GM12872 (cell line): ENCODE results near the gene CCL2.

Source experiments
- TF ChIP-seq, protein P1 (sequence below): IDR thresholded peaks from 3 replicates; pipeline ENCODE4 v1.5.1; 2011; ENCODE audit warnings: low read depth, mild to moderate bottlenecking, low read length, moderate library complexity; ENCODE audit not compliant: insufficient read depth

CCL2 gene

DNA sequence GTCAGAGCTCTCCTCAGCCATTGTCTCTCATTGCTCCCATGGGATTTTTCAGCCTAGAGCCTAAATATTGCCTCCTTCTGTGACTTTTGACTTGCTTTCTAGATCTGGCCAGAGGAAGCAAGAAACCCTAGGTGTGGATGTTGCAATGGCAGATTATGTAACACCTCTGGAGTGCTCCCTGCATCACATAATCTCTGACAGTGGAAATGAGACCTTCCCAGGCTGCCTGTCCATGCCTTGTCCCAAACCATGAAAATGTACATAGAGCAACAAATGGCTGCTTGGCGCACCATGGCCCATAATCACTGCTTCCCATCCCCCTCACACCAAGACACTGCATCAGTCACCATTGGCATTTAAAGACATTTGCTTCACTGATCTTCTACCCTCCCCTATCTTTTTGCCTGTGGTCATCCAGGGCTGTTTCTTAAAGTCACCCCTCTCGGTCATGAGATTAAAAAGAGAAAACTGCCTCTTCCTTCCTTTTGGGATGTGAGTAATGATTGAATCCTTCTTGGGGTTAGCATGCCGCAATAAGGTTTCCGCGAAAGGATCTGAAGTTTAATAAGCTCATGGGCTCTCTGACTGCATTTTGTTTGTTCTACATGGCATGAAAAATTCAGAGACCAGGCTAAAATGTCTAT, 34.2 kb upstream of the CCL2 start:
- TF ChIP-seq, protein P1, sequence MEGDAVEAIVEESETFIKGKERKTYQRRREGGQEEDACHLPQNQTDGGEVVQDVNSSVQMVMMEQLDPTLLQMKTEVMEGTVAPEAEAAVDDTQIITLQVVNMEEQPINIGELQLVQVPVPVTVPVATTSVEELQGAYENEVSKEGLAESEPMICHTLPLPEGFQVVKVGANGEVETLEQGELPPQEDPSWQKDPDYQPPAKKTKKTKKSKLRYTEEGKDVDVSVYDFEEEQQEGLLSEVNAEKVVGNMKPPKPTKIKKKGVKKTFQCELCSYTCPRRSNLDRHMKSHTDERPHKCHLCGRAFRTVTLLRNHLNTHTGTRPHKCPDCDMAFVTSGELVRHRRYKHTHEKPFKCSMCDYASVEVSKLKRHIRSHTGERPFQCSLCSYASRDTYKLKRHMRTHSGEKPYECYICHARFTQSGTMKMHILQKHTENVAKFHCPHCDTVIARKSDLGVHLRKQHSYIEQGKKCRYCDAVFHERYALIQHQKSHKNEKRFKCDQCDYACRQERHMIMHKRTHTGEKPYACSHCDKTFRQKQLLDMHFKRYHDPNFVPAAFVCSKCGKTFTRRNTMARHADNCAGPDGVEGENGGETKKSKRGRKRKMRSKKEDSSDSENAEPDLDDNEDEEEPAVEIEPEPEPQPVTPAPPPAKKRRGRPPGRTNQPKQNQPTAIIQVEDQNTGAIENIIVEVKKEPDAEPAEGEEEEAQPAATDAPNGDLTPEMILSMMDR: no peak

DNA sequence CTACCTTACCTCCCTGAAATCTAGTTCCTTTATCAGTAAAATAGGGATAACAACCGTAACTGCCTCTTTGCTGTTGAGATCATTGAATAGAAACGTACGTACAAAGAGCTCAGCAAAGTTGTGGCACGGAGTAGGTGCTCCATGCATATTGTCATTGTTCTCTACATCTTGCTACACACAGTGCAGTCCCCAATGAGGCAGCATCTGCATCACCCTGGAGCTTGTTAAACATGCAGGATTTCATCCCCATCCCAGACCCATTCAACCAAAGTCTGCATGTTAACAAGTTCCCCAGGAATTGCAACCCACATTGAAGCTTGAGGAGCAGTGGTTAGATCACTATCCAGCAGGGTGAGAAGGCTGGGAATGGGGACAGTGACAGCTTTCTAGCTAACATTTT, 33.7 kb upstream of the CCL2 start:
- TF ChIP-seq, protein P1: no peak

DNA sequence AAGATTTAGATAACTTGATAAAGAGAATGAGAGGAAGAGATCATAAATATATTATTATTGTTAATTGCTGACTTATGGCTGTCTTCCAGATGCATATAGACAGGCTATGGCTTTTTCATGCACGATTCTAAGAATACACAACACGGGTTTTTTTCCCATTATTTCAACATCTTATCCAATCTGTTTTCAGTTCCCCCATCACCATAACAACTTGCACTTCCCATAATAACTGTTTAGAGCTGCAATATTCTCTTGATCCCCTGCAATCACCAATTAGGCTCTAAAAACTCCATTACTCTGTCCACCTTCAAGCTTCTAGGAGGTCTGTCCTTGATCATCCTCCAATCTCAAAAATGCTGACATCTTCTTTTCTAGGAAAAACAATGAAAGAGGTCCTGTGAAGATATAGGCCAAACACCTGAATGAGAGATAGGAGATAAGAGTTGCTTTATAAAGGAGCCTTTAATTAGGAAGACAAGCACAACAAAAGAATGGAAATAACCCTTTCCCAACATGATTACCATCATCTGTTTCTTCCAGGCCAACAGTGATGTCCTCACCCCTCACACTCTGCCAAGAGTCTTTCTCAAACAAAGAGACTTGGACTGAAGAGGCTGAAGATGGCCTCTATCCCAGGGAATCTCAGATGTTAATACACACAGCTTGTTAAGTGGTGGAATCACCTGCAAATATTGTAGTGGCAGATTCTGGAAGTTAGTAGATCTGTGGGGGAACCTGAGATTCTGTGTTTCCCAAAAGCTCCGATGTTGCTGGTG, 32.2 kb upstream of the CCL2 start:
- TF ChIP-seq, protein P1: no peak

DNA sequence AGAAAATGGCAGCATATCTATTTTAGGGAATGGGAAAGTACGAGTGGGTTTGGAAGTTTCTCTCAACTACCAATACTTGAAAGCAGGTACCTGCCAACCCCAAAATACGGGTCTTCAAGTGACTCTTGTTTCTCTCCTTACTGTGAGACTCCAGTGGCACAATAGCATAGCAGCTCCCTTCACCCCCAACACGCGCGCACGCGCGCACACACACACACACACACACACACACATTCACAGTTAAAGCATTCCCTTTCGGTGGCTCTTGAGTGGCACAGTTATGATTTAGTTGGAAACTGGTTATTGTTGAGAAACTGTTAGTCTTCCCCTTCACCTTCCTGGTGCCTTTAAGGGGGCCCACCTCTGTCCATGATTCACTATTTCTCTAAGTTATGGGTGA, 30.0 kb upstream of the CCL2 start:
- TF ChIP-seq, protein P1: no peak

DNA sequence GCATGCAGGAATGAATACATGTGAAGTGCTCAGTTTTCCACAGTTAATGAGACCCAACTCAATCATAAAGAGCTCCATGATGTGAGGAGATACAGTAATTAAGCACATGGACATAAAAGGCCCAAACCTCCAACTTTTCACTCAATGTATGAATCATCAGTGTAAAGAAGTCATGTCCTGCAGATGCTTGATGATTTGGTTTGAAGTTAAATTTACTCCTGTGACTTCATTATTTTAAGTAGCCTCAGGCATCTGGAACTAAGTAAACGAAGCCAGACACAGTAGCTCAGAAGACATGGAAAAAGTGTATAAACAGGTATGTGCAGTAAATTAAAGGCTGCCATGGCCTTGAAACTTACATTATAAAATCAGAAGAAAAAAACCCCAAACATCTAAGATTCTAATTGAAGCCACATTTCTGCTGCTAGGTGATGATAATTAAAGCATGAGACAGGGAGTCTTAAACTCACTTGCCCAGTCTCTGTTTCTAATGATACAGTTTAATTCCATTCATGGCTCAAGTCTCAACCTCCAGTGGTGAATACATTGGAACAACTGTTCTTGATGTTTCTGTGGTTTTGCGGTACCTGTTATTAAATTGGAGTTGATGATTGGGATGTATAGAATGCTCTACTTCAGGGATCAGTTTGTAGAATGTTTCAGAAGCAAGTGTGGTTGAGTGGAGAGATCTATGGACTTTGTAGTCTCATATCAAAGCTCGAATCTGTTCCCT, 28.9 kb upstream of the CCL2 start:
- TF ChIP-seq, protein P1: no peak

DNA sequence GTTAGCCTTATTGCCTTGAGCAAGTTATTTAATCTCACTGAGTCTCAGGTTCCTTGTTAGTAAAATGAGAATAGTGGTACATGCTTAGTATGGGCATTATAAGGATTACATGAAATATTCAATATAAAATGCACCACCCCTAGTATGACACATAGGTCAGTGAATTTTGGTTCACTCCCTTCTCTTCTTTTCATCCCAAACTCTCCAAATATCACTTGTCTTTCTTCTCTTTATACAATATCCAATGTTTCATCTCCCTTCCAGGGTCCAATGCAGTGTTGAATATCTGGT, 28.4 kb upstream of the CCL2 start:
- TF ChIP-seq, protein P1: no peak

DNA sequence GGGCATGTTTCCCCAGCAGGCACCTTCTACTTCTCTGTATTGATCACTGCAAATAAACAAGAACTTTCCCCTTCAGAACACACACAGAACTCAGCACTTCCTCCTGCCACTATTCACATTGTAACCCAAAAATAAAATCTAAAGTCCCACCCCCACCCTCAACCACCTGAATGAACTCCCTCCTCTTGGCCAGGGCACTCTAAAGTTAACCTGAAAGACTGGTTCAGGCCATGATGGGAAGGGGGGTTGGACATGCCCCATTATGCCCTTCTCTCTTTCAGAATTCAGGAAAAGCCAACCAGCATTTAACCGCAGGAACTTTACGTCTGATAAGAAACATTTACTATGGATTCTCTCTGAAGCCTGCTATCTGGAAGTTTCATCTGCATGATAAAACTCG, 27.4 kb upstream of the CCL2 start:
- TF ChIP-seq, protein P1: no peak
